GM18520 (cell line): ENCODE measurements around the gene ADGRD1.

ENCODE experiments used
- ATAC-seq: cut with Tn5 transposase; IDR thresholded peaks from one replicate; pipeline ENCODE4 v1.9.1; 2021; ENCODE audit not compliant: unreplicated experiment

The ADGRD1 gene

GRCh38 chr12:131005161-131006035 lies 51.7 kb downstream of the ADGRD1 start:
- ATAC-seq: no peak

- no peak for ATAC-seq
Observed at GRCh38 chr12:131006036-131006735, 52.5 kb downstream of the ADGRD1 start.

- ATAC-seq: no peak
Observed at GRCh38 chr12:131007031-131007739, 53.5 kb downstream of the ADGRD1 start.

- ATAC-seq: no peak
Observed at GRCh38 chr12:131007740-131008117, 54.0 kb downstream of the ADGRD1 start.

GRCh38 chr12:131008131-131008912 lies 54.6 kb downstream of the ADGRD1 start:
- ATAC-seq: no peak

GRCh38 chr12:131008913-131009270 lies 55.2 kb downstream of the ADGRD1 start:
- ATAC-seq: no peak

- no peak for ATAC-seq
Observed at GRCh38 chr12:131009595-131010395, 56.1 kb downstream of the ADGRD1 start.

GRCh38 chr12:131010396-131011131 lies 56.9 kb downstream of the ADGRD1 start:
- no peak for ATAC-seq

- ATAC-seq: no peak
Observed at GRCh38 chr12:131011165-131012079, 57.7 kb downstream of the ADGRD1 start.

- ATAC-seq: no peak
Observed at GRCh38 chr12:131012279-131013069, 58.8 kb downstream of the ADGRD1 start.

- no peak for ATAC-seq
Observed at GRCh38 chr12:131013118-131013517, 59.4 kb downstream of the ADGRD1 start.

GRCh38 chr12:131014343-131014742 lies 60.6 kb downstream of the ADGRD1 start:
- ATAC-seq: no peak

- no peak for ATAC-seq
Observed at GRCh38 chr12:131015581-131016337, 62.1 kb downstream of the ADGRD1 start.

GRCh38 chr12:131017477-131017991 lies 63.8 kb downstream of the ADGRD1 start:
- no peak for ATAC-seq

GRCh38 chr12:131018019-131018620 lies 64.4 kb downstream of the ADGRD1 start:
- no peak for ATAC-seq

- no peak for ATAC-seq
Observed at GRCh38 chr12:131018808-131019397, 65.2 kb downstream of the ADGRD1 start.
